Peyer's patch (tissue), 4 donors: ENCODE data around the gene CTSW.

Source experiments
- CTCF ChIP-seq, 6 experiments: fragments of 450-650 bp in 4 of 6; fragments of 200-600 bp in 2 of 6; sonication (generic) in 1 of 6; IDR thresholded peaks; one replicate each; pipeline ENCODE4 v1.5.1; 2017 to 2019; ENCODE audit warnings: antibody characterized with exemption in 6 of 6, mild to moderate bottlenecking in 3 of 6, moderate library complexity in 1 of 6
- POLR2A ChIP-seq, 2 donors: fragments of 450-650 bp; IDR thresholded peaks; one replicate each; pipeline ENCODE4 v1.5.1; 2017; ENCODE audit warnings: antibody characterized with exemption in 2 of 2, mild to moderate bottlenecking in 2 of 2, moderate library complexity in 2 of 2

GRCh38 chr11:65871811-65872548 lies 7.7 kb upstream of the CTSW start:
- no peak for TF ChIP-seq CTCF (IDR thresholded peaks at IDR 0.05)
- no peak for TF ChIP-seq POLR2A (IDR thresholded peaks at IDR 0.05)
